Right cardiac atrium (tissue), 5 donors: ENCODE measurements around the gene ZBED5. TPM values are rescaled to one million over a fixed set of nuclear protein-coding genes. Genes with fewer than 3 reads are reported as not detected.
"Not testable (repeated sequence)": the region's sequence is repeated elsewhere in the genome, so short reads cannot be mapped to it uniquely, and the experiment has no call there.

Source experiments
- ATAC-seq, 2 donors: fragments of 200-7000 bp; cut with Tn5 transposase; one replicate each; pipeline versions ENCODE4 v1.8.0 to v1.9.1; 2020; ENCODE audit warnings: moderate library complexity in 2 of 2, mild to moderate bottlenecking in 1 of 2
- DNase-seq, 3 donors: peaks; one replicate each; pipeline ENCODE4 v3.0.0-alpha.2; 2020
- H3K27ac ChIP-seq: one replicate; pipeline ENCODE4 v1.5.1; 2013; ENCODE audit warnings: mild to moderate bottlenecking, low read length, control low read depth, moderate library complexity
- H3K27me3 ChIP-seq: one replicate; pipeline ENCODE4 v1.6.1; 2013; ENCODE audit not compliant: control insufficient read depth, insufficient read depth
- H3K4me1 ChIP-seq: one replicate; pipeline ENCODE4 v1.6.1; 2013; ENCODE audit warnings: low read length; ENCODE audit not compliant: control insufficient read depth, insufficient read depth
- H3K4me3 ChIP-seq: one replicate; pipeline ENCODE4 v1.5.1; 2013; ENCODE audit warnings: low read length, control low read depth
- H3K9me3 ChIP-seq: one replicate; pipeline ENCODE4 v1.6.1; 2013; ENCODE audit warnings: low read length; ENCODE audit not compliant: control insufficient read depth
- WGBS: extraction: QIAGEN DNeasy Blood & Tissue Kit; methylation state at CpG from one replicate; pipeline ENCODE4 v1.1.7; 2013; 5-methylcytosine and 5-hydroxymethylcytosine counted together
- intact Hi-C, 4 donors: fragments of 100-400 bp; cut with DNase I; formaldehyde crosslinking; loops; one replicate each; pipeline versions ENCODE4 v1.11.0 to v1.14.0; 2022 to 2023
- polyA plus RNA-seq: library from polyadenylated mRNA; stranded (reverse); fragments of 200-250 nt; gene quantifications from one replicate; pipeline ENCODE4 v1.2.3, GENCODE V29; 2013
- total RNA-seq, 4 donors: library from RNA; stranded (reverse); fragmentation: NEBNext Ultra II Directional; extraction: Animal tissue kit (Norgen Biotek cat#: 25700); gene quantifications; one replicate each; pipeline ENCODE4 v1.2.1, GENCODE V29; 2021
- donor health status: healthy with polysubstance abuse.
- donor health status: DM: no; HTN: yes; CAD: no.
- donor health status: DM: no; HTN: no; CAD: no.
- donor health status: DM: no; HTN: yes; CAD: no; lungs with severe emphysema.
- donor health status: DM: yes; HTN: yes; CAD: no.

The ZBED5 gene
- total and polyA plus RNA-seq, 5 donors, result 23.8 to 46.7 (median 43.1) TPM

GRCh38 chr11:10838083-10838482, 19.8 kb downstream of the ZBED5 start:
- no peaks in the 10 kb centered on the region for H3K9me3 ChIP-seq
- no peaks in the 10 kb centered on the region for H3K27me3 ChIP-seq
- ATAC-seq (no peak), DNase-seq (no peak)
- no peak overlapping the region for H3K4me3 ChIP-seq
- no peaks in the 10 kb centered on the region for H3K4me1 ChIP-seq
- H3K27ac ChIP-seq, result no peak overlapping the region
- intact Hi-C loops, result no loop called here

GRCh38 chr11:10836884-10837283, 21.0 kb downstream of the ZBED5 start:
- intact Hi-C loops, ATAC-seq, H3K4me1 ChIP-seq, H3K9me3 ChIP-seq, H3K27ac ChIP-seq, H3K27me3 ChIP-seq, H3K4me3 ChIP-seq, DNase-seq: not testable (repeated sequence)
- 92% methylated on average over 4 of the region's 4 CpGs for WGBS

GRCh38 chr11:10829139-10829538, 28.7 kb downstream of the ZBED5 start:
- intact Hi-C loops, result no loop called here
- WGBS, result 94% methylated on average over 4 of the region's 4 CpGs

GRCh38 chr11:10828402-10828801, 29.5 kb downstream of the ZBED5 start:
- Histone ChIP-seq H3K4me3 (no peak overlapping the region), H3K27ac (no peak overlapping the region), H3K4me1 (no peaks in the 10 kb centered on the region), H3K9me3 (no peaks in the 10 kb centered on the region), H3K27me3 (no peaks in the 10 kb centered on the region)
- DNase-seq, result no peak
- intact Hi-C loops, result no loop called here
- ATAC-seq, result no peak
- 75% methylated on average over 2 of the region's 2 CpGs for WGBS

More at GRCh38 chr11:10829139-10829538, 28.7 kb downstream of the ZBED5 start:
- no peak for DNase-seq
- no peak overlapping the region for H3K27ac ChIP-seq
- no peak for ATAC-seq
- H3K27me3 ChIP-seq, result no peaks in the 10 kb centered on the region
- no peaks in the 10 kb centered on the region for H3K9me3 ChIP-seq
- H3K4me1 ChIP-seq, result no peaks in the 10 kb centered on the region
- no peak overlapping the region for H3K4me3 ChIP-seq

GRCh38 chr11:10824888-10825287, 33.0 kb downstream of the ZBED5 start:
- Histone ChIP-seq H3K9me3 (no peaks in the 10 kb centered on the region), H3K4me1 (no peaks in the 10 kb centered on the region), H3K27ac (no peak overlapping the region), H3K4me3 (no peak overlapping the region), H3K27me3 (no peaks in the 10 kb centered on the region)
- intact Hi-C loops, result no loop called here
- DNase-seq, result no peak
- WGBS, result 56% methylated on average over 3 of the region's 3 CpGs
- no peak for ATAC-seq

- ATAC-seq, result peak; percentile 51 to 55
- Histone ChIP-seq H3K27ac (no peak overlapping the region), H3K9me3 (no peaks in the 10 kb centered on the region), H3K4me3 (no peak overlapping the region), H3K27me3 (no peaks in the 10 kb centered on the region), H3K4me1 (no peaks in the 10 kb centered on the region)
- intact Hi-C loops, result no loop called here
- DNase-seq, result no peak
- WGBS, result 40% methylated on average over 2 of the region's 2 CpGs
Observed at GRCh38 chr11:10823152-10823579, 34.7 kb downstream of the ZBED5 start.

- intact Hi-C loops, result not testable (repeated sequence)
- WGBS, result 92% methylated on average over 3 of the region's 3 CpGs
Observed at GRCh38 chr11:10822491-10822890, 35.4 kb downstream of the ZBED5 start.

GRCh38 chr11:10818594-10818993, 39.3 kb downstream of the ZBED5 start:
- H3K4me1 ChIP-seq, result no peaks in the 10 kb centered on the region
- intact Hi-C loops, result loop anchor here in 1 of 4 donors (10.0 kb wide), 1 partner anchor 86 kb away; no protein-coding TSS in a partner anchor
- 90% methylated on average over 1 of the region's 1 CpG for WGBS
- DNase-seq (no peak), ATAC-seq (no peak)
- H3K27ac ChIP-seq, result no peak overlapping the region
- H3K9me3 ChIP-seq, result no peaks in the 10 kb centered on the region
- H3K27me3 ChIP-seq, result no peaks in the 10 kb centered on the region
- no peak overlapping the region for H3K4me3 ChIP-seq

More at GRCh38 chr11:10822491-10822890, 35.4 kb downstream of the ZBED5 start:
- not testable (repeated sequence) for H3K27me3 ChIP-seq, H3K4me1 ChIP-seq, H3K27ac ChIP-seq, H3K4me3 ChIP-seq, H3K9me3 ChIP-seq, DNase-seq
- ATAC-seq, result peak in 1 of 2 donors; percentile 11

- DNase-seq (no peak), ATAC-seq (no peak)
- H3K27me3 ChIP-seq, result no peaks in the 10 kb centered on the region
- no peak overlapping the region for H3K27ac ChIP-seq
- no peak overlapping the region for H3K4me3 ChIP-seq
- no peaks in the 10 kb centered on the region for H3K4me1 ChIP-seq
- H3K9me3 ChIP-seq, result no peaks in the 10 kb centered on the region
- intact Hi-C loops, result loop anchor here in 1 of 4 donors (10.0 kb wide), 1 partner anchor 91 kb away; no protein-coding TSS in a partner anchor
Observed at GRCh38 chr11:10813945-10814344, 43.9 kb downstream of the ZBED5 start.

- Histone ChIP-seq H3K4me1 (no peaks in the 10 kb centered on the region), H3K27ac (peak overlapping the region; percentile 95), H3K4me3 (peak overlapping the region; percentile 66), H3K9me3 (no peaks in the 10 kb centered on the region), H3K27me3 (no peaks in the 10 kb centered on the region)
- DNase-seq (peak in 1 of 3 donors; percentile 80), ATAC-seq (peak; percentile 47 to 49)
- 2% methylated on average over 29 of the region's 29 CpGs for WGBS
- intact Hi-C loops, result loop anchor here in 3 of 4 donors (5.0 to 10.0 kb wide), 4 partner anchors 48 to 125 kb away; partner anchors contain the start of gene ZBED5 (in 2 of the 3)
Observed at GRCh38 chr11:10809373-10810160, 48.3 kb downstream of the ZBED5 start.

GRCh38 chr11:10808553-10809372, 49.1 kb downstream of the ZBED5 start, which contains the start of gene EIF4G2:
EIF4G2 (minus strand) TSS chr11:10808926.
- intact Hi-C loops, result loop anchor here in 2 of 4 donors (5.0 to 10.0 kb wide), 4 partner anchors 49 to 126 kb away; partner anchors contain the start of gene ZBED5 (in 2 of the 2)
- Histone ChIP-seq H3K27me3 (no peaks in the 10 kb centered on the region), H3K4me1 (no peaks in the 10 kb centered on the region), H3K4me3 (peak within 1 kb of the TSS; percentile 66), H3K9me3 (no peaks in the 10 kb centered on the region), H3K27ac (peak within 1 kb of the TSS; percentile 95)
- peak; percentile 97 to 99 for ATAC-seq
- peak; percentile 99 for DNase-seq
- WGBS, result under 1% methylated on average over 65 of the region's 65 CpGs
